NCI-H526 (cell line): ENCODE results near the gene LRPPRC.

Experiments
- DNase-seq, 2 experiments: peaks; one replicate each; lab custom pipeline; 2025; lab: John Stamatoyannopoulos, UW

Gene LRPPRC

DNA sequence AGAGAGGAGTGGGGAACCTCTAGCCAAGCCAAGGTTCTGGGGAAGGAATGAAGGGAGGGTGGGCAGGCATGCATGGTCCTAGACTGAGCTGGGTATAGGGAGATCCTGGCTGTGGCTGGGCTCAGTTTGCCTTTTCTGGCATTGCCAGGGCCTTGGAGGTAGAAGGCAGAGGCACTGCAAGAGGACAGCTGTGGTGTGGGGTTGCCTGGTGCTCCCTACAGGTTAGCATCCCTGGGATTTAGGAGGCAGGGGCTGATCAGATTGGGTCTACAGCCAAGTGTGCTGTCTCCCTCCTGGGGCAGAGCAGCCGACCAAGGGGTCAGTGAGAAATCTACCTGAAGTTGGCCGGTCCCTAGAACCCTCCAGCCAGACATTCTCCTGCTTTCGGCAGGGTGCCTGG lies 141.1 kb downstream of the LRPPRC start:
- no peak for DNase-seq

DNA sequence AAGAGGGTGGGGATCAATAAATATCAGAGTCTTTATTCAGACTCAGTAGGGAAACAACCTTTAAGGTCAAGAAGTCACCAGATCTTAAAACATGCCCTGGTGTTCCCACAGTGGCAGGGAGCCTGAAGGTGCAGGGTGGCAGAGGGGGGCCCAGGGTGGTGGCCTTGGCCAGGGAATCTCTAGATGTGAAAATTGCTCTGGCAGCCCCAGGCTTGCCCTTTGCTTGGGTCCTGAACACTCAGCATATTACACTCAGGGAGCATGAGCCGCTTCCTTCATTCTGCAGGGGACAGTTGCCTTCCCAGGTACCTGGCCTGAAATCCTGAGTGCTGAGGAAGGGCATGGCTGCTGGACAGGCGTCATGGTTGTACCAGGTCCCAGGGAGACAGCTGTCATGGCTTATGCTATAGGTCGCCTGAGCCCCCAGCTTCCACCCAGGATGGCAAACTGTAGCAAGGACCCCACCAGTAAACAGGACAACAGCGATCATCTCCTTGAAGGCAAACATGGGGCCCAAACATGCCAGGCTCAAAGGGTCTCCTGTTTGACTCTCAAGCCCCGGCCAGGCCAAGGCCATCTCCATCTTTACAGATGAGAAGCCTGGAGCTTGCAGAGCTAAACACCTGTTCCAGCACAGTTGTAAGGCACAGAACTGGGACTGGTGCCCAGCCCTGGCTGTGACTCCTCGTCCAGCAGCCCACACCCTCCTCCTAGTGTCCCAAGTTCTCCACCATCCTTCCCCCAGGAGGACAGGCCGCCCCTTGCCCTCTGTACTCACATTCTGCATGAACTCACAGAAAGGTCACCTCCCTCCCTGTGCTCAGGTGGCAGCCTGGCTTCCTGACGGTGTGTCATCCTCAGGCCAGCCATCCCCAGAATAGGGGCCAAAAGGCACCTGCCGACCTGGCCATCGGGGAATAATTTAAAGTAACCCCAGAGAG lies 142.4 kb downstream of the LRPPRC start:
- no peak for DNase-seq

DNA sequence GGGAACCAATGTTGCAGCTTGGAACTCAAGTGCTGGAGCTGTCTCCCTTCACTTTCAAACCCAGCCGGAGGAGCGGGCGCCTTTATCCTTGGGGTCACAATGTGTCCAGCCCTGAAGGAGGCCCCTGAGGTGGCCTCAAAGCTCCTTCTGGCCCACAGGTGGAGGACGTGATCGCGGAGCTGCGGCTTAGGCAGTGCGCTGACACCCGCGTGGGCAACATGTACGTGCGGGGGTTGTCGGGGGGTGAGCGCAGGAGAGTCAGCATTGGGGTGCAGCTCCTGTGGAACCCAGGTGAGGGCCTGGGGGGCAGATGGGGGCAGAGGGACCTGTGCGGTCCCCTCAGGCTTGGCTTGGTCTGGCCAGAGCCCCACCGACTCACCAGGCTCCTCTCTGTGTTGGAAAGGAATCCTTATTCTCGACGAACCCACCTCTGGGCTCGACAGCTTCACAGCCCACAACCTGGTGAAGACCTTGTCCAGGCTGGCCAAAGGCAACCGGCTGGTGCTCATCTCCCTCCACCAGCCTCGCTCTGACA lies 143.5 kb downstream of the LRPPRC start:
- no peak for DNase-seq

DNA sequence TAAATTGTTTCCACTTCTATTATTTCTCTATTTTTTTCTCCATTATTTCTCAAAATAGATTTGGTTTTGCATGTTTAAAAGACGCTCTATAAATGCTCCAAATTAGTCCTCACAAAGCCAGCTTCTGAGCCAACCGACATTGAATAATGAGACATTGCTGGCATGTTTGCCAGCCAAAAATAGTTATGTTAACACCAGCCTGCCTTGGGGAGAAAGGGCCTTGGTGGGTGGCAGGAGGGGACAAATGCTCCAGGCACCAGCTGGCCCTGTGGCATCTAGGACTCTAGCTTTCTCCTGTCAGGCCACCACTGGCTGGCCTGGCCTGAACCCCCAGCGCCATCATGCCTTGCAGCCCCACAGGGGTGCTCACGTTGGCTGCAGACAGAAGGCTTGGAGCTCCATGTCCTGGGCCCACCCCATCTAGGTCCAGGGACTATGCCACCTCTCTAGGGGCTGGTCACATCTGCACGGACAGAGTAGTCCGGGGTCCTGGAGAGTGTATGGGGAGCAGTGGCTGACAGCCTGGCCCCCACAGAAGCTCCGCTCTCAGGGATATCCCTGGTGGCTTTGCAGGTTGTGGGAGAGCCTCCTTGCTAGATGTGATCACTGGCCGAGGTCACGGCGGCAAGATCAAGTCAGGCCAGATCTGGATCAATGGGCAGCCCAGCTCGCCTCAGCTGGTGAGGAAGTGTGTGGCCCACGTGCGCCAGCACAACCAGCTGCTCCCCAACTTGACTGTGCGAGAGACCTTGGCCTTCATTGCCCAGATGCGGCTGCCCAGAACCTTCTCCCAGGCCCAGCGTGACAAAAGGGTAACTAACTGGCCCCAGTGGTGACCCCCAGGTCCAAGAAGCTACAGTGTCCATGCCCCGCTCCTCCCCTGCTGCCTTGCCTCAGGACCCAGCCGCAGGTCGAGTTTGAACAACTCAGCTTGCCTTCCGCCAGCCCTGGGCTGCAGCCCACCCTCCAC lies 144.5 kb downstream of the LRPPRC start:
- DNase-seq, result no peak

DNA sequence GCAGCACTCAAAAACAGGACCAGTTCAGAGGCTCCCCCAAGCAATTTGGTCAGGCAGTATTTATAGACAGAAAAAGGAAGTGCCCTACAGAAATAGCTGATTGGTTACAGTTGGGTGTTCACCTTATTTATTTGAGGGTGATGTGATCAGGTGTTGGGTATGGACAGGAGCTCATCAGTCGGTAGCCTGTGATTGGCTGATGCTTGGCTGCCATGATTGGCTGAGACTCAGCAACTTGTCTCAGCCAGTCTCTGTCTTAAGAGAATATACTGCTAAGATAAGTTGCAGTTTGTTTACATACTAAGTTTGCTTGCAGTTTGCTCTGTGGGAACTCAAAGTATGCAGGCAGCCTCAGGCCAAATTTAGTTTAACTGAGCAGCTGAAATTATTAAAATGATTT lies 147.6 kb downstream of the LRPPRC start:
- no peak for DNase-seq

DNA sequence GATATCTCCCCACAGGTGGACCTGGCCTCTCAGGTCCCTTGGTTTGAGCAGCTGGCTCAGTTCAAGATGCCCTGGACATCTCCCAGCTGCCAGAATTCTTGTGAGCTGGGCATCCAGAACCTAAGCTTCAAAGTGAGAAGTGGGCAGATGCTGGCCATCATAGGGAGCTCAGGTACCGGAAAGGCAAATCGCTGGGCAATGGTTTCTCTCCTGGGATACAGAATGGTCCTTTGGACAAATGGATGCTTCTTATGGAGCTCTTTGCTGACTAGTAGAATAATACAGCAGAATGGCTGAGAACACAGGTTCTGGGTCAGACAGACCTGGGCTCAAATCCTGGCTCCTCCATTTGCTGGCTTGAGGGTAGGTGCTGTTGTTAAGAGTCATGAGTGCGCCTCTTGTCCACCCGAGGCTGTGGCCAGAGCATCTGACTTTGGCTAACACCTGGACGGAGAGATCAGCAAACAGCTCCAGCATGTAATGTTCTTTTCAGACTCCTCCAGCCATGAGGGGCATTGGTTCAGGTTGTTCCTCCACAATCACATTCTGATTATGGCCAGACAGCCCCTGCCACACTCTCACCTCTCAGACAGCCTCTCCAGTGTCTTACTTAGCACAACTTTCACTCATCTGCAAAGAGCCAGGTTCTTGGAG lies 149.5 kb downstream of the LRPPRC start:
- DNase-seq, result no peak

DNA sequence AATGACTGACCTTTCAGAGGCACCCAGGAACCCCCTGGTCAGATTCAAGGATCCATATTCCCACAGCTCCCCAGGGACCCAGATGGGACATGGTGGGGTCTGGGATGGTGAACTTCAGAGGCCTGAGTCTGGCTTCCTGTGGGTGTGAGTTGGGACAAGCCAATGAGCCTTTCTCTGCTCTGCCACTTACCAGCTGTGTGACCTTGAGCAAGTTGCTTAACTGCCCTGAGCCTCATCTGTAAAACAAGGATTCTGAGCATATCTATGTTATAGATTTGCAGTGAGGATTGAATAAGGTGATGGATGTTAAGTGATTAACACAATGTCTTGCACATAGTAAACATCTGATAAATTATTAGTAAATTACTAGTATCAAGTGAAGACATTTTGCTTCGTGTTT lies 150.6 kb downstream of the LRPPRC start:
- no peak for DNase-seq

DNA sequence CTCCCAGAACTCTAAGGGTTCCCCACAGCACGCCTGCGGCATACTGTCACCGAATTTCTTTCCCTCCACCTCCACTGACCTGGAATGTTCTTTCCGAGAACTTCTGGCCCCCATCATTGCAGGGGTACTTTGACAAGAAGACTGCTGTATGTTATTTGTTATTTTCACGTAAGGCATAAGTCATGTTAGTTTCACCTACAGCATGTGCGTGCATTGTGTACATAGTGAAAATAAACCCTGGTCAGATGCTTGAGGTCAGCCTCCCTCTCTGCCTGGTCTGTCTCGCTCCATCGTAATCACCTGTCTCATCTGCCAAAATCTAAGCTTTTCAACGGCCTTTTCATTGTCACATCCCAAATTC lies 152.9 kb downstream of the LRPPRC start:
- DNase-seq, result no peak

DNA sequence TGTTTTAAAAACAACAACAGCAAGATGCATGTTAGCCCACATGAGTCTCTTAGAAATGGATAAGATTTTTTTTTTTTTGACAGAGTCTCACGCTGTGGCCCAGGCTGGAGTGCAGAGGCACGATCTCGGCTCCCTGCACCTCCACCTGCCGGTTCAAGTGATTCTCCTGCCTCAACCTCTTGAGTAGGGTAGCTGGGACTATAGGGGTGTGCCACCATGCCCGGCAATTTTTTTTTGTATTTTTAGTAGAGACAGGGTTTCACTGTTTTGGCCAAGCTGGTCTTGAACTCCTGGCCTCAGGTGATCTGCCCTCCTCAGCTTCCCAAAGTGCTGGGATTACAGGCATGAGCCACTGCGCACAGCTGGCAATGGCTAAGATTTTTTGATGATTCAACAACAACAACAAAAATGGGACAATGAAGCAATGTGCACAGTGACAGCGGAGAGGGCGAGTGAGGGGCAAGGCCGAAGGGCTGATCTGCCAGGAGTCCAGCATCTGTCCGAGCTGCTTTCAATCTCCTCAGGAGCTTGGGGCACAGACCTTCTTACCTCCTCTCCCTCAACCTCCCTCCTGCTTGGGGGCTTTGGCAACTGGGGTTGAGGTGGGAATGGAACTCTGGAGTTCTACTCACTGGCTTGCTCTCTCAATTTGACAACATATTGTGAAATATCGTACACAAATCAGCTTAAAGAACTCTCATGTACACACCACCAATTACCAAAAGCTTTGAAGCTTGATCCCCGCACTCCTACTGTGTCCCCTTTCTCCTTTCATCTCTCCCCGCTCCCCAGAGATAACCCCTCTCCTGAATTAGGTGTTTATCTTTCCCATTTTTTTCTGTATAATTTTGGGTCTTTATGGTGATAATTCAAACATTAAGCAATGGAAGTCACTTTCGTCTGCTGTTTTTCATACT lies 153.6 kb downstream of the LRPPRC start:
- no peak for DNase-seq

DNA sequence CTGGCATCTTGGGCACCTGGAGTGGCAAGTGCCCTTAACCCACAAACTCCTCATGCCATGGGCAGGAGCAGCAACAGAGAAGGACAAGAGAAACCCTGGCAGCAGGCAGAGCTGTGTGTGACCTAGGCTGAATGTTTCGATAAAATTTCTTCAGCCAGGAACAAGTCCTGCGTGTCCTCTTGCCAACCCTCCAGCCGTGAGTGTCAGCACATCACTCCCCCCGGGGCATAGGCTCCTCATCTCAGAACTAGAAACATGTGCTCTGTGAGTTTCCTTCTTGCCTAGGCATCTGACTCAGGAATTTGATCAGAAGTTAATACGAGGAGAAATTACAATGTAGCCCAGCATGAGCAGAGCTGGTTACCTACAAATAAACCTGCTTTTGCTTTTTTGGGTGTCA lies 154.8 kb downstream of the LRPPRC start:
- no peak for DNase-seq

DNA sequence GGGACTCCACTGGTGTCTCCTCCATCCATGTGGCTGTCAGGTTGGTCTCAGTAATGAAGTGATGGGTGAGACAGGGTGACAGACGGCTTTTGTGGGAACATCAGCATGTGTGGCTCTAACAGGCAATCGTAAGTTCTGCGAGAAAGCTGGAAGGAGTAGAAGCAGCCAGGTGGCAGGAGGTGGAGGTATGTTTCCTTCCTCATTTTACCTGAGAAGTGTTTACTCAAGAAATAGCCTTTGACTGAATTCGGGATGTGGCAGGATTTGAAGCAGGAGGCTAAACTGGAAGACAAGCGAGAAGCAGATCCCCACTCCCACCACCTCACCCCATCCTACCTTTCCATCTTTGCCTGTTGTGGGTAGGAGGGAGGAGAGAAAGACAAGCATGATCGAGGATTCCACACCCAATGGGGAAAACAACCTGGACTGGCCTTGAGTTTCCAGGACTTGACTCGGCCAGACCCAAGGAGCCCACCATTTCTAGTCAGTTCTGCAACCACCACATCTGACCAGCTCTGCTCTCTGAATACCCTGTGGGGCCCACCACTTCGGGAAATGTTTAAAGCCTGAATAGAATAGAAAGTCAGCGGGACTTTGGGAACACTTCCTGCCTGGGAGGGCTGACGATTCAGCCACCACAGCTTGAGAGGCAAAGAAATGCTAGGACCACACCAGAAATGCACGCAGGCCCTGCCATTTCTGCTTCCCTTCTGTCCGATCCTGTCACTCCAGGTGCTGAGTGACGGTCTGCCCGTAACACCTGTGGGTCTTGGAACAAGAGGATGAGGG lies 155.8 kb downstream of the LRPPRC start:
- DNase-seq, result no peak

DNA sequence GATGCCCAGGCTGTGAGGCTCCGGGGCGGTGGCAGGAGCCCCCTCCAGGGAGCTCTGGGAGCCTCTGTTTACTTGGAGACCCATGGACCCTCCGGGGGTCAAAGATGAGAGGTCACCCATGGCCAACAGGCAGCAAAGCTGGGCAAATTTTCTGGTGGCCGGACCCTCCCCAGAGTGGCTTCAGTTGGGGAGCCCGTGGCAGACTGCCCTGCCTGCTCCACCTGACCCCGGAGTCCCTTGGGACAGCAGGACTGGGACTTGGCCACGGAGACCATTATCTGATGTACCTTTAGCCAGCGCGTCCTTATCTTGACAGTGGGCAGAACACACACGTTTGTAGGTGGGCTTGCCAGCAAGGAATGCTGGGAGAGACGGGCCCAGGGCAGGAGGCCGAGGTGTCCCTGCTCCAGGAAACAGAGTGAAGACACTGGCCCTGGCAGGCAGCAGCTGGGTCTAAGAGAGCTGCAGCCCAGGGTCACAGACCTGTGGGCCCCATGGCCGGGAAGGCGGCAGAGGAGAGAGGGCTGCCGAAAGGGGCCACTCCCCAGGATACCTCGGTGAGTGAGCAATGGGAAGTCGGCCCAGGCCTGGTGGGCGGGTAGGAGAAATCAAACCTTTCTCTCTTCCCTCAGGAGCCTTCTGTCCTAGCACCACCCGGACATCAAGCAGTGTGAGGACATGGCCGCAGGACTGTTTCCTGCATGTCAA lies 157.1 kb downstream of the LRPPRC start, which contains the start of the genes ABCG5 and ABCG8:
Gene ABCG5 (minus strand): TSS at position 280 of the 708 bp plus-strand sequence. CDS start 160 bp downstream, at position 120.
Gene ABCG8 (plus strand): TSS at position 412 of the 708 bp plus-strand sequence. CDS start 83 bp downstream, at position 495.
- no peak for DNase-seq

DNA sequence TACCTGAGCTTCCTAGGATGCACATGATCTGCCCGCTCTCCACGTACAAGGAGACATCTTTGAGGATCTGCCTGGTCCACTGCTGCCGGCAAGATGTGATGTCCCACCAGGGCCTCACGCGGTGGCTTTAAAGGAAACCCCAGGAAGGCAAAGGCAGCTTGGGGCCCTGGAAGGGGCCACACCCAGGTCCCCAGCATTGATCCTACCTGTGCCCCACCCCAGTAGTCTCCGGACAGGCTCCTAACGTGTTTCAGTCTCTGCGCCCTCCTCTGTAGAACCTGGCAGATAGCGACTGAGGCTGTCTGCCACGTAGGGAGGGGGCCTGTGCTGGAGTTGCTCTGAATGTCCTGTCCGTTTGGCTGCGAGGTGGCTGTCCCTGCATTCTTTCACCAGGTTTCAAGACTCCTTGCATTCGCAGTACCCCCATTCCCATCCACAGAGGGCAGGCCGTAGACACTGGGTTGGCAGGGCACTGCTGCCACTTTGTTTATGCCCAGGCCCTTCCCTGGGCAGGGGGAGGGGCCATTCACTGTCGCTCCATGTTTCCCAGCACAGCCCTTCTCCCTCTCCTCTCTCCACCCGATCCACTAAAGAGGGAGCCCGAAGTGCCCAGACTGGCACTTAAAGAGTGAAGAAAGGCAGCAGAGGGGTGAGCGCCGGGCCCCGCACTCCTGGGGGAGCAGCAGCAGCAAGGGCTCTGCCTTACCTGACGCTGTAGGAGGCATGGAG lies 157.8 kb downstream of the LRPPRC start:
- DNase-seq, result no peak

DNA sequence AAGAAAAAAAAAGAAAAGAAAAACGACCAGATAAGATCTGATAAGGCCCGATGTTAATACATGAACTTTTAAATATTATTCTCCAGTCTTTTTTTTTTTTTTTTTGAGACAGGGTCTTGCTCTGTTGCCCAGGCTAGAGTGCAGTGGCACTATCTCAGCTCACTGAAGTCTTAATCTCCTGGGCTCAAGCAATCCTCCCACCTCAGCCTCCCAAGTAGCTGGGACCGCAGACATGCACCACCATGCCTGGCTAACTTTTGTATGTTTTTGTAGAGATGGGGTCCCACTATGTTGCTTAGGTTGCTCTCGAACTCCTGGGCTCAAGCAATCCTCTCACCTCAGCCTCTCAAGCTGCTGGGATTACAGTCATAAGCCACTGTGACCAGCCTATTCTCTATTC lies 158.8 kb downstream of the LRPPRC start:
- DNase-seq, result no peak
